ENCODE data around the gene TAS2R10.

TAS2R10 gene

DNA sequence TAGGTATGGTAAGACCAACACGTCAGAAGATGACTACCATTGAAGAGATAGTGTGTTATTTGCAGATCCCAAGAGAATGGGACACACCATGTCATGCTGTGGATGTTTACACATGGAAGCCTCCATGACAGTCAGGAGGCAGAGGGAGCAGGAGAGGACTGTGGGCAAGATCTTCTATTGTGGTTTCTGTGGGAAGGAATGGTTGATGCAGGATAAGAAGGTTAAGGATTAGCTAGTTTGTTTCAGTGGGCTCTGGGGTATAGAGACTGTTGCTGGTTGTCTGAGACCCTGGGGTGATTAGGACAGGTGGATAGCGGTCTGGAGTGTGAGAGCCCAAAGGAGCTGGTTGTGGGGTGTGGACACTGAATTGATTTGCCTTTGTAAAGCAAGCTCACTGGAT lies 47.1 kb downstream of the TAS2R10 start:
- no peak for DNase-seq
